Glomerular endothelial cell (primary cell): ENCODE data around the gene CDH23. TPM values are rescaled to one million over a fixed set of nuclear protein-coding genes. Genes with fewer than 3 reads are reported as not detected.

Experiments used
- DNase-seq: peaks from one replicate; pipeline ENCODE4 v3.0.0-alpha.2; 2011; ENCODE audit warnings: low read depth, low spot score; ENCODE audit errors: extremely low read depth
- total RNA-seq: library from RNA; depleted of rRNA; stranded (reverse); fragments of >200 nt; gene quantifications from 2 replicates; pipeline ENCODE4 v1.2.3, GENCODE V29; 2015

The CDH23 gene
- total RNA-seq, 1 donor from 2014 or later = not detected

- DNase-seq = no peak
These were observed 180.1 kb downstream of the CDH23 start for GRCh38 chr10:71576842-71577241.

DNA sequence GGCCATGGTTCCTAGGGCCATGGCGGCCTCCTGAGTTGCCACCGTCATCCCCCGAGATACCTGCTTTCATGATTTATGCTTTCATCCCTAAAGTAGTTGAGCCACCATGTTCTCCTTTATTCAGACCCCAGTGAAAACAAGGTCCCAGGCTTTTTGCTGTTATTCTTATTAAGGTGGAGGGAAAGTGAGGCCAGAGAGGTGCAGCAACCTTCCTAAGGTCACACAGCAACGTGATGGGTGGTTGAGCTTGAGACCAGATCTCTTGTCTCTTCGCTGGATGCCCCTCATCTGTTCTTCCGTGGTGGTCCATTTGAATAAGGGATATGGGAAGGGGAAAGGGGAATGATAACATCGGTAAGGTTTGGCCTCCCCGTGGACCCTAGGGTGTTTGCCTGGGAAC lies 180.6 kb downstream of the CDH23 start:
- DNase-seq = no peak

GRCh38 chr10:71578069-71578468 lies 181.3 kb downstream of the CDH23 start:
- no peak for DNase-seq

- no peak for DNase-seq
These were observed 182.9 kb downstream of the CDH23 start for GRCh38 chr10:71579668-71580067.

- no peak for DNase-seq
These were observed 183.7 kb downstream of the CDH23 start for GRCh38 chr10:71580415-71580814.

GRCh38 chr10:71580926-71581325 lies 184.2 kb downstream of the CDH23 start:
- no peak for DNase-seq

DNA sequence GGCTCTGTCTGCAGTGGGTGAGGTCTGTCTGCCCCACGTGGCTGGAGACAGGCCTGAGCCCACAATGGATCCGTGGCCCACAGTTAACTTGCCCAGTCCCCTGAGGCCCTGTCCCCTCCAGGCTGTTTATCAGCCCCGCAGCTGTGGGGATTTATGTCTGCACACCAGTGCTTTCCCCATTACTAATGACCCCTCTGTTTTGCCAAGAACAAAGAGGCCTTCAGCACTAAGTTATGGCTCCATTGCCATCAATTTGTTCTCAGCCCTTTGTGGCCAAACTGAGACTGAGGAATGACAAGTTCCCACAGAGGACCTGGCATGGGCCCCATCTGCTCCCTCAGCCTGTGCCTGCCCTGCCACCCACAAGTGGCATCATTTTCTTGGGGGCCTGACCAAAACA lies 184.7 kb downstream of the CDH23 start:
- DNase-seq = no peak

DNA sequence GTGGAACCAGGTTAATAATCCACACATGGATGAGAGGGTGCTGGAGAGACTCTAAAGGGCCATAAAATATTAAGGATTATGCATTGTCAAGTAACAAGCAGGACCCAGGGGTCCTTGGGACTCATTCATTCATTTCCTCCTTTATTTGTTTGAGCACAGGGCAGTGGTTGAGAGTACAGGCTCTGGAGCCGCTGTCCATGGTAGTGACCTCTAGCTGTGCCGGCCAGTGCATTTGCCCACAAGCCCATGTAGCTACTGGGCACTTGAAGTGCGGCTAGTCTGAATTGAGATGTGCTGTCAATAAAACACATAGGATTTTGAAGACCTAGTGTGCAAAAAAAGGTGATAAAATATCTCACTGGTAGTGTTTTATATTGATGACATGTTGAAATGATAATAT lies 185.3 kb downstream of the CDH23 start:
- DNase-seq = no peak

GRCh38 chr10:71582506-71583475 lies 186.1 kb downstream of the CDH23 start:
- DNase-seq = no peak

- DNase-seq = no peak
These were observed 187.7 kb downstream of the CDH23 start for GRCh38 chr10:71584461-71584860.

DNA sequence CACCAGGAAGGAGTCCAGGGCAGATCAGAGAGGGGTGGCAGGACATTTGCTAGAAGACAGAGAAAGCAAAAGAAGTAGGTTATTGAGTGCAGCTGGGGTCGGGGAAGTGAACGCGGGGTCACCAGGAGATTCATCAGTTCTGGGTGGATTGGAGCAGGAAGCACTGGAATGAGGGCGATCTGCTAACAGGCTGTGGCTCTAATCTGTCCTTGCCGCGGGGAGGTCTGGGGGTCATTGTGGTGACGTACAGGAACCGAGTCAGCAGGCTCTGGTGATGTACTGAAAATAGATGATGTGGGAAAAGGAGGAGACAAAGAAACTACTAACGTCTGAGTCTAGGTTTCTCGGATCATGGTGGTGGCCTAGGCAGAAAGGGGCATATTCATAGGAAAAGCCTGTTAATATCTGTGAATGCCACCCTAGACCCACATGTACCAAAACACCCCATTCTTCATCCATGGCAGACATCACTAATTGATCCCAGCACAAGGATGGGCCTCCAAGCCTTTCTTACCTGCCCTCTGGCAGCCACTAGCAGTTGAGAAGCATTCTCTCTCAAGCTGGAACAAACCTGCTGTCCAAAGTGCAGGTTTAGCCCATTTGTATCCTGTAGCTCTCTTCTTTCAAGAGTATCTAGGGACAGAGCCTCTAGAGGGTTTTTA lies 188.3 kb downstream of the CDH23 start:
- DNase-seq = no peak

GRCh38 chr10:71585564-71586290 lies 189.0 kb downstream of the CDH23 start:
- no peak for DNase-seq

- no peak for DNase-seq
These were observed 191.3 kb downstream of the CDH23 start for GRCh38 chr10:71587941-71588573.

- no peak for DNase-seq
These were observed 192.0 kb downstream of the CDH23 start for GRCh38 chr10:71588685-71589084.

- DNase-seq = no peak
These were observed 193.2 kb downstream of the CDH23 start for GRCh38 chr10:71589617-71590551.

DNA sequence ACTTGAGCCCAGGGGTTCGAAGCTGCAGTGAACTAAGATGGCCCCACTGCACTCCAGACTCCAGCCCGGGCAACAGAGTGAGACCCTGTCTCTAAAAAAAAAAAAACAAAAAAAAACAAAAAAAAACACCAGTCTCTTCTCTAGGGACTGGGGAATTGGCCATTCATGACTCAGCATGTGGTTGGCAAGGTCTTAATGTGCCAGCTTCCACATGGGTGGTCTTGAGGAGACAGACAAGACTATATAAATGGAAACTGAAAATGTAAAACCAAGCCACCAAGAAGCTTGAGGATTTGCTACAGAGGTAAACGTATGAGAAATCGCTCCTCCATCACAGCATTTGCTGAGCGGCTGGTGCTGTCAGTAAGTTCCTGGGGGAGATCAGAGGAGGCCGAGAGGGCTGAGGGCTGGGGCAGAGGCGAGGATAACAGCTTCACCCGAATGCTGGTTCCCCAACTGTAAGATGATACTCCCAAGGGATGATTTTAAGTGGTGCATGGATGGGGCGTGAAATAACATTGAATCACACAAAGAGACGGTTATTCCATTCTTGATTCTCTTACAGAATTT lies 194.1 kb downstream of the CDH23 start:
- no peak for DNase-seq

DNA sequence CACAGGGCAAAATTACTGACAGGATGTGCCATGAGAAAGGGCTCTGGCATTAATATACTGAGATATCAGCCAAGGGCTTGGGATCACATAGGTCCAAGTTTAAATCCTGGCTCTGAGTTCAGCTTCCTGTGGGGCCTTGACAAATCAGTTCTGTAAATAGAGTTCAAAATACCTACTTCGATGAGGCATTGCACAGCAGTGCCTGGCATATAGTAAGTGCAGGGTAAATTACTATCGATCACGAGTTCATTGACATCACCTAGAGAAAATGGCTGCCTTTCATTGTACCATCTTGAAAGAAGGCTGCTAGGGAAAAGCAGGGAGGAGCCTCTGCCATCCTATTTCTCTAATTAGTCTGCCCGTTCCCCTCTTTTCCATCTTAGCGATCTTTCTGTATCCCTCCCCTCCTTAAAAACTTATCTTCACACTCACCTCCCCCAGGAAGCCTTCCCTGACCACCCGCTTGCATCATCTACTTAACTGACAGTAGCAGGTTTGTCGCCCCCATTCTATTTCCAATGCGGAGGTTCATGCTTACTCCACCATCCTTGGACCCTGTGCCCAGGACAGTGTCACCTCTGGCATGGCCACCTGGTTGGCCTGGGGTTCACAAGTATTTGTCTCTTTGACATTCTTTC lies 198.3 kb downstream of the CDH23 start:
- DNase-seq = no peak

DNA sequence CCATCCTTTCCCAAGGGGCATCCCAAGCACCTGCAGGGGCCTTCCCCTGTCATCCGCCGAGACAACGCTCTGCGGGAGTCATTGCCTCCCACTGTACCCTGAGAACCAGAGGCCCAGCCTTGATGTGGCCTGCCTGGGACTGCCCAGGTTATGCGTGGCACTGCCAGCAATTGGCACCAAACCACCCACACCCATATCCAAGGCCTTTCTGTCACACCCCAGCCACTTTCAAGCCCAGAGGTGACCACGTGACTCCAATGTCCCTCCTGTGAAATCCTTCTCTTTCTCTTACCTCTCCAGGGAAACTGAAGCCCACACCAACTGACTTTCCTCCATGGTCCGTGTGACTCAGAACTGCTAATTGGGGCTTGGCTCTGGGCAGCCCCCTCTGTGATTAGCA lies 198.9 kb downstream of the CDH23 start:
- no peak for DNase-seq

DNA sequence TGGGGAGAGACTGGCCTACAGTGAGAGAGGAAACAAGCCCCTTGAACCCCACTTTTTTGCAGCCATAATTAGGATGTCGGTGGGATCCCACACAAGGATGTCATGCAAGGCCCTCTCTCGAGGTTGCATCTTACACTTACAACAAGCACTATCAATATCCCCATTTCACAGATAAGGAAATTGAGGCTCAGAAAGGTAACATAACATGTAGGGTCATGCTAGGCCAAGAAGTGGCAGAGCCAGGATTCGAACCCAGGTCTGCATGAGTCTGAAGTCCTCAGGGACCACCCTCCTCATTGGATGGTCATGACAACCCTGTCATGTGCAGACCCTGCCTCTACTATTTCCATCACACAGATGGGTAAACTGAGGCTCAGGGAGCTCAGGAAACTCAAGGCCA lies 199.4 kb downstream of the CDH23 start:
- DNase-seq = no peak
